AG09319 (cell line): ENCODE measurements around the gene SERTAD1.
A peak's percentile ranks its signal among the peaks of the same experiment; 100 is the strongest.
"Not testable (repeated sequence)": the region's sequence is repeated elsewhere in the genome, so short reads cannot be mapped to it uniquely, and the experiment has no call there.

Experiments used
- DNase-seq: peaks from one replicate; pipeline ENCODE4 v3.0.0-alpha.2; 2010; ENCODE audit warnings: low read depth; ENCODE audit errors: extremely low read depth
- CTCF ChIP-seq: IDR thresholded peaks from 2 replicates; pipeline ENCODE4 v1.5.1; 2011; ENCODE audit warnings: low read depth, mild to moderate bottlenecking, inconsistent platforms, low read length, moderate library complexity

The SERTAD1 gene

GRCh38 chr19:40441719-40442253 lies 16.0 kb upstream of the SERTAD1 start:
- no peak for TF ChIP-seq CTCF
- DNase-seq: no peak

GRCh38 chr19:40438284-40438683 lies 12.5 kb upstream of the SERTAD1 start:
- no peak for DNase-seq
- no peak for TF ChIP-seq CTCF

GRCh38 chr19:40433391-40434216 lies 7.8 kb upstream of the SERTAD1 start:
- no peak for TF ChIP-seq CTCF
- peak; percentile 85 for DNase-seq

GRCh38 chr19:40432760-40433159 lies 7.0 kb upstream of the SERTAD1 start:
- not testable (repeated sequence) for DNase-seq

- no peak for DNase-seq
- no peak for TF ChIP-seq CTCF
Observed at GRCh38 chr19:40431698-40432097, 5.9 kb upstream of the SERTAD1 start.

- not testable (repeated sequence) for DNase-seq
Observed at GRCh38 chr19:40430242-40430641, 4.5 kb upstream of the SERTAD1 start.

GRCh38 chr19:40428197-40428596 lies 2.4 kb upstream of the SERTAD1 start:
- not testable (repeated sequence) for DNase-seq

GRCh38 chr19:40424637-40425449 lies 949 bp downstream of the SERTAD1 start:
- DNase-seq: no peak
- TF ChIP-seq CTCF: no peak
